ENCODE data around the gene RFX3. TPM values are rescaled to one million over a fixed set of nuclear protein-coding genes. Genes with fewer than 3 reads are reported as not detected.

RFX3 gene
- total and polyA plus RNA-seq, 12 donors = 1.4 to 14.2 (median 5.5) TPM

GRCh38 chr9:3410461-3410860, 115.3 kb downstream of the RFX3 start:
- WGBS, 4 donors = 95 to 97% (median 96%) methylated on average over 4 of the region's 4 CpGs
- Histone ChIP-seq H3K4me3 (no peak overlapping the region), H3K4me1 (replicated peaks in 1 of 2) (no peaks in the 10 kb centered on the region), H3K36me3 (replicated peaks in 1 of 2) (no peaks in the 10 kb centered on the region), H3K27me3 (no peaks in the 10 kb centered on the region), H3K9me3 (replicated peaks in 1 of 3) (peaks cover 0 to 4% (median 0%) of the 10 kb centered on the region in 3 donors), H3K27ac (no peak overlapping the region)
- intact Hi-C loops (cut with DNase I) = no loop called here
- DNase-seq = no peak
- TF ChIP-seq CTCF (IDR thresholded peaks at IDR 0.05) = no peak
- no peak for TF ChIP-seq POLR2A (IDR thresholded peaks at IDR 0.05)

GRCh38 chr9:3409453-3409852, 116.3 kb downstream of the RFX3 start:
- WGBS, 4 donors = 88 to 94% (median 90%) methylated on average over 1 of the region's 1 CpG
- Histone ChIP-seq H3K4me3 (no peak overlapping the region), H3K36me3 (replicated peaks in 1 of 2) (no peaks in the 10 kb centered on the region), H3K9me3 (replicated peaks in 1 of 3) (peaks cover 0 to 4% (median 0%) of the 10 kb centered on the region in 3 donors), H3K4me1 (replicated peaks in 1 of 2) (no peaks in the 10 kb centered on the region), H3K27me3 (no peaks in the 10 kb centered on the region), H3K27ac (no peak overlapping the region)
- DNase-seq = no peak
- intact Hi-C loops (cut with DNase I) = no loop called here
- no peak for TF ChIP-seq CTCF (IDR thresholded peaks at IDR 0.05)
- no peak for TF ChIP-seq POLR2A (IDR thresholded peaks at IDR 0.05)

GRCh38 chr9:3403315-3403714, 122.5 kb downstream of the RFX3 start:
- no peaks in the 10 kb centered on the region for H3K27me3 ChIP-seq
- H3K4me3 ChIP-seq = no peak overlapping the region
- intact Hi-C loops (cut with DNase I) = no loop called here
- peaks cover 0 to 3% of the 10 kb centered on the region in 2 donors for H3K4me1 ChIP-seq (replicated peaks in 1 of 2)
- WGBS, 4 donors = 27 to 48% (median 29%) methylated on average over 1 of the region's 1 CpG
- TF ChIP-seq POLR2A (IDR thresholded peaks at IDR 0.05) = no peak
- H3K27ac ChIP-seq = no peak overlapping the region
- DNase-seq = no peak
- no peaks in the 10 kb centered on the region for H3K36me3 ChIP-seq (replicated peaks in 1 of 2)
- no peaks in the 10 kb centered on the region for H3K9me3 ChIP-seq (replicated peaks in 1 of 3)

GRCh38 chr9:3401221-3401954, 124.4 kb downstream of the RFX3 start:
- Histone ChIP-seq H3K4me3 (no peak overlapping the region), H3K9me3 (replicated peaks in 1 of 3) (no peaks in the 10 kb centered on the region), H3K27ac (no peak overlapping the region), H3K36me3 (replicated peaks in 1 of 2) (no peaks in the 10 kb centered on the region), H3K27me3 (no peaks in the 10 kb centered on the region), H3K4me1 (replicated peaks in 1 of 2) (peaks cover 0 to 3% of the 10 kb centered on the region in 2 donors)
- TF ChIP-seq POLR2A (IDR thresholded peaks at IDR 0.05) (no peak), CTCF (IDR thresholded peaks at IDR 0.05) (no peak)
- DNase-seq = no peak
- intact Hi-C loops (cut with DNase I) = no loop called here
- WGBS, 4 donors = 86 to 91% (median 88%) methylated on average over 7 of the region's 7 CpGs

- WGBS, 4 donors = 78 to 88% (median 81%) methylated on average over 2 of the region's 2 CpGs
- H3K4me3 ChIP-seq = no peak overlapping the region
- peak overlapping the region in 1 of 5 donors; percentile 36 for H3K27ac ChIP-seq
- TF ChIP-seq POLR2A (IDR thresholded peaks at IDR 0.05) (no peak), CTCF (IDR thresholded peaks at IDR 0.05) (no peak)
- no peaks in the 10 kb centered on the region for H3K36me3 ChIP-seq (replicated peaks in 1 of 2)
- H3K27me3 ChIP-seq = no peaks in the 10 kb centered on the region
- no peak for DNase-seq
- intact Hi-C loops (cut with DNase I) = no loop called here
- H3K4me1 ChIP-seq (replicated peaks in 1 of 2) = peaks cover 0 to 2% of the 10 kb centered on the region in 2 donors
- H3K9me3 ChIP-seq (replicated peaks in 1 of 3) = no peaks in the 10 kb centered on the region
Measured at GRCh38 chr9:3398232-3398648, 127.6 kb downstream of the RFX3 start.

Measured in adrenal gland (tissue), 12 donors.